HG03558 (cell line): ENCODE results near the gene GSC2.

Source experiments
- ATAC-seq: cut with Tn5 transposase; IDR thresholded peaks from one replicate; pipeline ENCODE4 v1.9.1; 2021; ENCODE audit warnings: moderate number of reproducible peaks; ENCODE audit not compliant: unreplicated experiment; ENCODE audit errors: extremely low read depth

Gene GSC2

GRCh38 chr22:19123936-19124335 lies 26.2 kb downstream of the GSC2 start:
- ATAC-seq: no peak

- ATAC-seq: no peak
Measured at GRCh38 chr22:19122752-19123492, 27.2 kb downstream of the GSC2 start.

- no peak for ATAC-seq
Measured at GRCh38 chr22:19122143-19122751, 27.8 kb downstream of the GSC2 start, which contains the start of gene DGCR2. Gene DGCR2, minus strand, starts transcription at chr22:19122412. Its CDS starts 206 bp downstream, at chr22:19122206.

GRCh38 chr22:19121631-19122142 lies 28.4 kb downstream of the GSC2 start:
- no peak for ATAC-seq

- no peak for ATAC-seq
Measured at GRCh38 chr22:19120829-19121630, 29.1 kb downstream of the GSC2 start.

- ATAC-seq: no peak
Measured at GRCh38 chr22:19119949-19120348, 30.1 kb downstream of the GSC2 start.

GRCh38 chr22:19118329-19118880 lies 31.7 kb downstream of the GSC2 start:
- ATAC-seq: peak; percentile 44

GRCh38 chr22:19117111-19117512 lies 33.0 kb downstream of the GSC2 start:
- no peak for ATAC-seq

GRCh38 chr22:19115628-19116027 lies 34.5 kb downstream of the GSC2 start:
- ATAC-seq: no peak

- no peak for ATAC-seq
Measured at GRCh38 chr22:19114984-19115552, 35.0 kb downstream of the GSC2 start.

GRCh38 chr22:19113429-19113828 lies 36.7 kb downstream of the GSC2 start:
- no peak for ATAC-seq

GRCh38 chr22:19111584-19111983 lies 38.5 kb downstream of the GSC2 start:
- ATAC-seq: no peak

GRCh38 chr22:19111140-19111539 lies 39.0 kb downstream of the GSC2 start:
- ATAC-seq: no peak

GRCh38 chr22:19110646-19111045 lies 39.4 kb downstream of the GSC2 start:
- ATAC-seq: no peak

- ATAC-seq: no peak
Measured at GRCh38 chr22:19110064-19110458, 40.0 kb downstream of the GSC2 start.

GRCh38 chr22:19109198-19110063 lies 40.7 kb downstream of the GSC2 start:
- peak; percentile 71 for ATAC-seq

GRCh38 chr22:19108807-19109197 lies 41.3 kb downstream of the GSC2 start:
- no peak for ATAC-seq

GRCh38 chr22:19107730-19108074 lies 42.4 kb downstream of the GSC2 start:
- no peak for ATAC-seq
